ENCODE results near the gene ACAP2.
"Not testable (repeated sequence)": the region's sequence is repeated elsewhere in the genome, so short reads cannot be mapped to it uniquely, and the experiment has no call there.

- TF ChIP-seq, protein P1, sequence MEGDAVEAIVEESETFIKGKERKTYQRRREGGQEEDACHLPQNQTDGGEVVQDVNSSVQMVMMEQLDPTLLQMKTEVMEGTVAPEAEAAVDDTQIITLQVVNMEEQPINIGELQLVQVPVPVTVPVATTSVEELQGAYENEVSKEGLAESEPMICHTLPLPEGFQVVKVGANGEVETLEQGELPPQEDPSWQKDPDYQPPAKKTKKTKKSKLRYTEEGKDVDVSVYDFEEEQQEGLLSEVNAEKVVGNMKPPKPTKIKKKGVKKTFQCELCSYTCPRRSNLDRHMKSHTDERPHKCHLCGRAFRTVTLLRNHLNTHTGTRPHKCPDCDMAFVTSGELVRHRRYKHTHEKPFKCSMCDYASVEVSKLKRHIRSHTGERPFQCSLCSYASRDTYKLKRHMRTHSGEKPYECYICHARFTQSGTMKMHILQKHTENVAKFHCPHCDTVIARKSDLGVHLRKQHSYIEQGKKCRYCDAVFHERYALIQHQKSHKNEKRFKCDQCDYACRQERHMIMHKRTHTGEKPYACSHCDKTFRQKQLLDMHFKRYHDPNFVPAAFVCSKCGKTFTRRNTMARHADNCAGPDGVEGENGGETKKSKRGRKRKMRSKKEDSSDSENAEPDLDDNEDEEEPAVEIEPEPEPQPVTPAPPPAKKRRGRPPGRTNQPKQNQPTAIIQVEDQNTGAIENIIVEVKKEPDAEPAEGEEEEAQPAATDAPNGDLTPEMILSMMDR (conservative IDR thresholded peaks at IDR 0.05 in 1 of 2, IDR thresholded peaks at IDR 0.05 in 1 of 2; ENCODE audit: low read depth in 1 of 2, low read length in 2 of 2): not testable (repeated sequence)
- not testable (repeated sequence) for TF ChIP-seq EZH2 (IDR thresholded peaks at IDR 0.05; ENCODE audit: low read length, missing control alignments)
Measured at GRCh38 chr3:195357797-195358196, 85.0 kb downstream of the ACAP2 start.

All from fibroblast of lung (primary cell).